ENCODE measurements around the gene SPTLC2.

Gene SPTLC2

DNA sequence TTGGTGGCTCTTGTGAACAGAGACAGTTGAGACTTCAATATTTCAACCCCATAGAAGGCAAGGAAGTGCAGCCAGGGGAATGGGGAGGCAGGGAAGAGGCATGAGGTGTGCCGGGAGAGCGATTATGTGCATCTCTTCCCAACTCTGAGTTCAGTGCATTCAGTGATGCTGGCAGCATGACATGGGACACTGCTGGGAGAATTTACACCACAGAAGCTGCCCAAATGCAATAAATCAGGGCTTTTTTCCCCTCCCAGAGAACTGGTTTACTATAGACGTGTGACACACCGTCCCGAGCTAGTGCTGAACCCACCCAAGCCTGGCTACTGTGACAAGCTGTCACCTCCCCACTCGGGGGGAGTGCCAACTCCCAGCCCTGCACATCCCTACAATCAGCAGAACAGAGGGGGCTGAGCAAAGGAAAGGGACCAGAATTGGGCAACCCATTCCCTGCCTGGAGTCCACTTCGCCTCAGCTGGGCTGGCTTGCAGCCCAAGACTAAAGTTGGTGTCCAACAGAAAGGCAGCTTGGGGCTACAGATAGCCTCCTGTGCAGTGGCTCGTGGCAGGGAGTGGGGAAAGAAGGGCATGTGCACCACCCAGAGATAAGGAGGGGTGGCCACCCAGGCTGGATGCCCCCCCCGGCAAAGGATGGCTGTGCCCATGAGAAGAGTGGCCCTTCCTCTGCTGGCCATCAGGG, 141.8 kb downstream of the SPTLC2 start:
- no peak overlapping the region for H3K4me3 ChIP-seq (ENCODE audit: low read depth, low read length)
- DNase-seq (ENCODE audit: low read depth) = no peak
- TF ChIP-seq, protein P1, sequence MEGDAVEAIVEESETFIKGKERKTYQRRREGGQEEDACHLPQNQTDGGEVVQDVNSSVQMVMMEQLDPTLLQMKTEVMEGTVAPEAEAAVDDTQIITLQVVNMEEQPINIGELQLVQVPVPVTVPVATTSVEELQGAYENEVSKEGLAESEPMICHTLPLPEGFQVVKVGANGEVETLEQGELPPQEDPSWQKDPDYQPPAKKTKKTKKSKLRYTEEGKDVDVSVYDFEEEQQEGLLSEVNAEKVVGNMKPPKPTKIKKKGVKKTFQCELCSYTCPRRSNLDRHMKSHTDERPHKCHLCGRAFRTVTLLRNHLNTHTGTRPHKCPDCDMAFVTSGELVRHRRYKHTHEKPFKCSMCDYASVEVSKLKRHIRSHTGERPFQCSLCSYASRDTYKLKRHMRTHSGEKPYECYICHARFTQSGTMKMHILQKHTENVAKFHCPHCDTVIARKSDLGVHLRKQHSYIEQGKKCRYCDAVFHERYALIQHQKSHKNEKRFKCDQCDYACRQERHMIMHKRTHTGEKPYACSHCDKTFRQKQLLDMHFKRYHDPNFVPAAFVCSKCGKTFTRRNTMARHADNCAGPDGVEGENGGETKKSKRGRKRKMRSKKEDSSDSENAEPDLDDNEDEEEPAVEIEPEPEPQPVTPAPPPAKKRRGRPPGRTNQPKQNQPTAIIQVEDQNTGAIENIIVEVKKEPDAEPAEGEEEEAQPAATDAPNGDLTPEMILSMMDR (conservative IDR thresholded peaks at IDR 0.05; ENCODE audit: low read depth, low read length) = no peak

DNA sequence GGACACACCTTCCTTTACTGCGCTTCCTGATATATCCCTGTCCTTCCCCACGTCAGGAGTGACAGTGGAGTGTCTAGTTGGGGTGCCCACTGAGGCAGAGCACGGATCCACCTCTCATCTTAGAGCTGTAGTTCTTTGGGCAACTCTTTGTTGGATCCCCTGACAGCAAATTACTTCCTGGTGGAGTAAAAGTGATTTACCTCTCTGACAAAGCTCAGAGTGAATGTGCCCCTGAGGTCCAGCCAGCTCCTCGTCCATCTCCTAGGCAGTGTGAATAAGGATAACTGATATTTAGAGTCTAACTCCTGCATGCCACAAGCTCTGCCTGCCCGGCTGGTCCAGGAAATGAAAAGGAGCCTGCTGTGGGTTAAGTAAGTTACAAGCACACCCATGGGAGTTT, 142.5 kb downstream of the SPTLC2 start:
- no peak for DNase-seq (ENCODE audit: low read depth)
- TF ChIP-seq, protein P1 (conservative IDR thresholded peaks at IDR 0.05; ENCODE audit: low read depth, low read length) = no peak
- H3K4me3 ChIP-seq (ENCODE audit: low read depth, low read length) = no peak overlapping the region

DNA sequence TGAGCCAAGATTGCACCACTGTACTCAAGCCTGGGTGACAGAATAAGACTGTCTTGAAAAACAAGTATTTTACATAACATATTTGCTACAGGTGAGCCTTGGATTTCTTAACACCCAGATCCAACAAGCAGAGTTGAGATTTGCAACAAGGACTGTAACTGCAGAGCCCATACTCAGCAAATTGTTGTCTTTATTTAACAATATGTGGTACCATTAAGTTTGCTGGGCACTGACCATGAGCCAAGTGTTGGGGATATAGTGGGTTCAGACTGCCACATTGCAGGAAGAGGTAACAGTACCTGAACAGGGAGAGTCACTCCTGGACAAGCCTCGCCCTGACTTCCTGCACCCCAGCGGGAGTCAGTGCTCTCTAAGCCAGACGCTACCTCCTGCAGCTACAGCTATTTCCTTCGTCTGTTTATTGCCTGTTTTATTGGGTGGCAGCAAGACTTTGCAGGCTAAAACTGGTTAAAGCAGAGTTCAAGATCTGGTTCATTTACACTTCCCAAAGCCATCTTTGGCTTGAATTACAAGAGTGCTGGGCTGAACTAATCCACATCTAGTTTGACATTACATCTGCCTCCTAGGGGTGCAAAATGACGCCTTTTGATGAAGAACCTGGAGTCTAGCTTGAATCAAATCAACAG, 146.1 kb downstream of the SPTLC2 start:
- TF ChIP-seq, protein P1 (conservative IDR thresholded peaks at IDR 0.05; ENCODE audit: low read depth, low read length) = no peak
- peak; percentile 40 for DNase-seq (ENCODE audit: low read depth)
- no peak overlapping the region for H3K4me3 ChIP-seq (ENCODE audit: low read depth, low read length)

DNA sequence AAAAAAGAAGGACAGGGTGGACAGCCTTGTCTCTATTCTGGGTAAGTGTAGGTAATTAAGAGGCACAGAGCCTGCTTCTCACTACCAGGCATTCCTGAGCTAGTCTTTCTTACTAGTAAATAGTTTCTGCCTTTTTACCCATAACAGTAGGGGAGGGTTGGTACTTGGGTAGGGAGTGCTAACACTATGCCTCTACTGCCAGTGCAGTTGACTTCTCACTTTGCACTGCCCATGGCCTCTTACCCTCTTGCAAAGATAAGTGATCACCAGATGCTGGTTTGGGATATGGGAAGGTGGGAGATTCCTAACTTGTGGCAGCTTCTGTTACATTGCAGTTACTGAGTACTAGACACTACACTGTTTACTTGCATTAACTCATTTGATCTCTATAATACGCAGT, 146.9 kb downstream of the SPTLC2 start:
- no peak for DNase-seq (ENCODE audit: low read depth)
- no peak overlapping the region for H3K4me3 ChIP-seq (ENCODE audit: low read depth, low read length)
- TF ChIP-seq, protein P1 (conservative IDR thresholded peaks at IDR 0.05; ENCODE audit: low read depth, low read length) = no peak

DNA sequence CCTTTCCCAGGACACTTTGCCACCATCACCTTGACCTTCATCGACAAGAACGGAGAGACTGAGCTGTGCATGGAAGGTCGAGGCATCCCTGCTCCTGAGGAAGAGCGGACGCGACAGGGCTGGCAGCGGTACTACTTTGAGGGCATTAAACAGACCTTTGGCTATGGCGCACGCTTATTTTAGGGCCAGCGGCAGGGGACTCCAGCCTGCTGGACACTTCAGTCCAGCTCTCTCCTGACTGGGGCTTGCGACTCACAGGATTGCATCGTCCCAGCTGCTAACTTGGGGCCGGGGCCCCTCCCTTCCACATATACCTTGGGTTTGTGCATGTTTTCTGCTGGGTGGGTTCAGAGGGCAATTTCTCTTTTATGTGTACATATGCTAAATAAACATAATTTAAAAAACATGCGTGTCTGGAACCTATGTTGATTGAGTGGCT, 147.4 kb downstream of the SPTLC2 start:
- DNase-seq (ENCODE audit: low read depth) = no peak
- no peak overlapping the region for H3K4me3 ChIP-seq (ENCODE audit: low read depth, low read length)
- TF ChIP-seq, protein P1 (conservative IDR thresholded peaks at IDR 0.05; ENCODE audit: low read depth, low read length) = no peak

DNA sequence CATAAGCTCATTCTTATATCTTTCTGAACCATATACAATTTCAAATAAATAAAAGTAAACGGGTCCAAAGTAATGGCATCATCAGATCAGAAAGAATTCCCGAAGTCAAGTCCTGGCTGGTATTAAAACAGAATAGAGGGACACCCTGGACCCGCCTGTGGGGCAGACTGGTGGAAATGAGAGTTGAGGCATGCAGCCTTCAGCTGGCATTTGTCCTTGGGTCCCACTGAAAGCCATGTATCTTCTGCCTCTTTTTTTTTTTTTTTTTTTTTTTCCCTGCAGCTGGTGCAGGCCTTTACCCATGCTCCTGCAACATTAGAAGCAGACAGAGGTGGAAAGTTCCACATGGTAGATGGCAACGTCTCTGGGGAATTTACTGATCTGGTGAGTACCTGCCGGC, 148.6 kb downstream of the SPTLC2 start:
- DNase-seq (ENCODE audit: low read depth) = no peak
- TF ChIP-seq, protein P1 (conservative IDR thresholded peaks at IDR 0.05; ENCODE audit: low read depth, low read length) = no peak

More for the DNA sequence above, 148.6 kb downstream of the SPTLC2 start:
- no peak overlapping the region for H3K4me3 ChIP-seq (ENCODE audit: low read depth, low read length)
